NAMALWA (cell line): ENCODE data around the gene FARS2.

Experiments
- DNase-seq: peaks from one replicate; pipeline ENCODE4 v3.0.0-alpha.2; 2015; ENCODE audit warnings: low spot score

The FARS2 gene

GRCh38 chr6:5425797-5426196 is 164.5 kb downstream of the FARS2 start:
- DNase-seq, result no peak

DNA sequence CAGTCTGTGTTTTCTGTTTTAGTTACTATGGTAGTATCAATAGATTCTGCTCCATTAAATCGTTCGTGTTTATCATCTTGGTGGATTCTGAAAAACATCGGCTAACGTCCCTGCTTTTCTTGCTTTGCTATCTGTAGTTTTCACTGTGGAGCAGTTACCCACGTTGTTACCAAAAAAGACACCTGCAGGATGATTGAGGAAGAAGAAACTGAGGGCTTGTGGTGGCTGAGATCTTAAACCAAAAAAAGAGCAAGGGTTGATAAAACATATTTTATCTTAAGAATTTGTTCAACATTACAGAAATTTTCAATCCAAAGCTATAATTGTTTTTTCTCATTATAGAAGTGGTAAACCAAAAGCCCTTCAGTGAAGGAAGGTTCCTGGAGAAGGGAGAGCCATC is 166.3 kb downstream of the FARS2 start:
- DNase-seq, result peak; percentile 35

GRCh38 chr6:5433324-5433723 is 172.0 kb downstream of the FARS2 start:
- no peak for DNase-seq

- DNase-seq, result no peak
These were observed 174.1 kb downstream of the FARS2 start for GRCh38 chr6:5435449-5435848.

DNA sequence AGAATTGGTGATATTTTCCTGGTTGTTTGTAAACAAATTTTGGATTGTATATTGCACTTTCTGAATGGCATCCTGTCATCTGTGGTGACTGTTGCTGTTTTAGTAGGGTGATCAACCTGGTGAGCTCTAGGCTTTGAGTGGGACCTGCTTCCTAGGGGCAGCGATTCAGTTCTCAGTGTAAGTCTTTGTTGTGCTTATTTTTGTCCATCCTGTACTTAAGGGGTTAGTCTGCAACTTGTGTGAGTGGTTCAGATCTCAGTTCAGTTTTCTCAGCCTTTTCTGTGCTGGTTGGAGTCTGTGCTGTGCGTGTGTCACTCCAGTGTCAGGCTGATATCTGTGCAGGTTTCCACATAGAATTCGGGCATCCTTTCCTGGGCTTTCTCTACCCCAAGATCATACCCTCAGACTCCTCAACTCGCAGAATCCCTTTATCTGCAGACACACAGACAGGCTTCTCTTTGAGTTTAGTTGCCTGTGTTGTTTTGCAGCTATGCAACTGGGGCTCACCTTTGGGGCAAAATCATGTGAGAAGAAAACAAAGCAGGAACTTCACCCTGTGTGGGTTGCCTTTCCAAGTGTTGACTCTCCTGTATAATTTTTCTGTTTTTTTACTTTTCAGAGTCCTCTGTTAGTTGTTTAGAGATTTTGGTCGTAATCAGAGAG is 177.7 kb downstream of the FARS2 start:
- DNase-seq, result no peak

- DNase-seq, result no peak
These were observed 178.4 kb downstream of the FARS2 start for GRCh38 chr6:5439749-5440148.

DNA sequence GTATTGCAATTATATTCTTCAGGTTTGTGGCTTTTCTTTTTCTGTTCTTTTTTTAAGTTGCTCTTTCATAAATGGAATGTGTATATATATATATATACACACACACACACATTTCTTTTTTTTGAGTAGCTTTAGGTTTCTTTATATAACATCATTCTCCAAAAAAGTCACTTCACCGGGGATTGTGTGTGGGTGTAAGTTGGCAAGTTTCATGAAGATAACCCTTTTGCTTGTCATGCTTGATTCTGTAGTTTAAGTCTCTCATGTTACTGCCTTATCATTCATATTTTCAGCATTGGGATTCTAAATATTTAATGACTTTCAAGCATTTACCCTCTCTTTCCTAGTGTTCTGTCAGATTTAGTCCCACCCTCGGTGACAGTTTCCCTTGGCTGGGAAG is 181.0 kb downstream of the FARS2 start:
- no peak for DNase-seq

DNA sequence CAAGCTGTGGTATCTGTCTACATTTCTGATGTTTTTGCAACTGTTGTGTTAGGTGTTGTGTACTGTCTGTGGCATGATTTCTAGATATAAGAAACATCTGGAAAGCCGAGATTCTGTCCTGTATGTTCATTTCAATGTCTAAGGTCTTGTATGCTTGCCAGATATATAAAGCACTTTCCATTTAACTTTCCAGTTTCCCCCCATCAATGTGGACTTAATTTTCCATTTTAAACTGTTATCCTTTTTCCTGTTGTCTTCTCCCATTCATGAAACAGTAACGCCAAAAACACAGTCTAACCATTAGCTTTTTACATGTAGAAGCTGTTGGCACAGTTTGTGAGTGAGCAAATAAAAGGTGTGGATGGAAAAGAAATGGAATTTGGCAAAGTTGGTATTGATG is 181.6 kb downstream of the FARS2 start:
- DNase-seq, result no peak

DNA sequence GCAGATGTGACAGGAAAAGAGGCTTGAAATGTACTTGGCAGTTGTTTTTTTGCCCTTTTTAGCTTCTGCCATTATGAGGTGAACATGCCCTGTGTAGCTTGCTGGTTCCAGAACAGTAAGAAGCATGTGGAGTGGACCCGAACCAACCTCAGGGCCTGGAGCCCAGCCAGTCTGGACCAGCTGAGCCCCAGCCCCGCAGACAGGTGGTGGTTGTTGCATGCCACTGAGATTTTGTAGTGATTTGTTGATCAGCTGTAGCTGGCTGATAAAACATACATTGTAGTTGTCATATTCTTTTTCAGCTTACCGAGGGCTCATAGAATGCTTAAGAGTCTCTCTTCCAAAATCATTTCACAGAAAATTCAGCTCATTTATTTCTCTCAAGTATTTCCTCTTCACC is 182.2 kb downstream of the FARS2 start:
- no peak for DNase-seq

- no peak for DNase-seq
These were observed 185.2 kb downstream of the FARS2 start for GRCh38 chr6:5446362-5447075.

GRCh38 chr6:5447921-5448320 is 186.6 kb downstream of the FARS2 start:
- DNase-seq, result no peak

DNA sequence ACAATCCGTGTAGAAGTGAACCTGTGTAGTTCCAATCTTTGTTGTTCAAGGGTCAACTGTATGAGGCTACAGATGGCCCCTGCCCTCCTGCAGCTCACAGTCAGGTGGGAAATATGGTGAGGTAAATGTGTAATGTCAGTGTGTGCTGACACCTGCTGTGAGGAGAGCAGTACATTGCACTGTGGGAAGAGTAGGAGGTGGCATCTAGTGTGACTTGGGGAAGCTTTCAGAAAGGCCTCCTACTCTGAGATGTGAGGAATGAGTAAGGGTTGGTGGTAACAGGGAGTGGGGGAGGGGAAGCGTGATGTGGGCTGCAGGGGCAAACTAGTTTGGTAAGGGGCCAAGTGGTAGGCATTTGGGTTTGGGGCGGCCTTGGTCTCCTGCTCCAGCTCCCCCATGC is 188.8 kb downstream of the FARS2 start:
- no peak for DNase-seq

DNA sequence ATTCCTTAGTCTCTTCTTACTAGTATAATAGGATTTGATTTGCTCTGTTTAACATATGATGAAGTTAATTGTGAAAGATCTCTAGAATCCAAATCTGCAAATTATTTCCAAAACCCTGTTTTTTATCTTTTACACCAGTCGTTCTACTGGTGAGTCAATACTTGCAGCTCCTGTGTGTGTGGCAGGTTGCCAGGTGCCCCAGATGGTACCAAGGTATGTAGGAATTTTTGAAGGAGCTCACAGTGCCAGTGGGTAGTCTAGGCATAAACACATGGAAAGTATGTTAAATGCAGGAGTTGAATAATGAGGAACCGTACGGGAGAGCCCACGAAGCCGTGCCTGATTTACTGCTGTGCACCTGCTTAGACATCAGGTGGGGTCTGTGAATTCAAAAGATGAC is 192.2 kb downstream of the FARS2 start:
- DNase-seq, result no peak

GRCh38 chr6:5455142-5455541 is 193.8 kb downstream of the FARS2 start:
- no peak for DNase-seq

DNA sequence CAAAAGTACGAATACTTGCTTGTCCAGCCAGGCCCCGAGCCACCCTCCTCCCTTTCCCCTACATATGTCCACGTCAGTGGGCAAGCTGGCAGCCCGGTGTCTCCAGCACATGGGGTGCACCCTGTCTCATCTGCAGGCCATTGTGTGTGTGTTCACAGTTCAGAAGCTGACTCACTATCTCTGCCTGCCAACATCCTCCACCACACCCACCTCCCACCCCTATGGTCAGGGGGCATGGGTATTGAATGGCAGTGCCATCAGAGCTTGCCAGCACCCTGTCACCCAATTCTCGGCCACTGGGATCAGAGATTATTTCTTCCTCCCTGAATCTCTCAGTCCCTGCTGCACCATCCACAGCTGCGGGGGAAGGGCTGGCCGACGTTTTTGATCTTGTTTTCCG is 195.7 kb downstream of the FARS2 start:
- no peak for DNase-seq

DNA sequence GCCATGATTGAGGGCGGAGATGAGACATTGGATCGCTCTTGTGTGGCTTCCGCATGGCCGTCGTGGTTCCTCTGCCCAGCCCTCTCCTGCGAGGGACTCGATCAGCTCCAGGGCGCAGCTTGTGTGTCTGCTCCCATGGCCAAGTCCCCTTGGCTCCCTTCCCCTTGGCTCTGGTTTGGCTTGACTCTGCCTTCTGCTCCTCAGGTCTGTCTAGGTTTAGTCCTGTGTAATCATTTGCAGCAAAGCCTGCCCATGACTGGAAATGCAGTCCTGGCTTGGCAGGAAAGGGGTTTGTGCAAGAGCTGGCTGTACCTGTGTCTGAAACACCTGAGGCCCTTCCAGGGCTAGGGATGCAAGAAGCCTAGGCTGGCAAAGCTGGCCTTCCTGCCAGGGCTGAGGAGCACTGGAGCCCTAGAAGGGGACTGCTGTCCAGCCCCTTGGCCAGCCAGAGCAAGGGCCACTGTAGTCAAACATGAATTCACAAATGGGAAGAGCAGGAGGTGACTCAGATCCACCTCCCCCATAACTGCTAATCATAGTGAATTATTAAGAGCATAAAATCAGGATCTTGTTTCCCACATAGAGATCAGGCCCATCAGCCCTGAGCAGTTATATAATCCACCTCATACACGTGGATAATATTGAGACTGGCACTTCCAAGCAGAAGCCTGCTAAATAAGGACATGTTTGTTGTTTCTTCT is 196.8 kb downstream of the FARS2 start:
- DNase-seq, result no peak

GRCh38 chr6:5459346-5459745 is 198.0 kb downstream of the FARS2 start:
- DNase-seq, result no peak

- DNase-seq, result peak; percentile 38
These were observed 200.1 kb downstream of the FARS2 start for GRCh38 chr6:5461365-5461764.

DNA sequence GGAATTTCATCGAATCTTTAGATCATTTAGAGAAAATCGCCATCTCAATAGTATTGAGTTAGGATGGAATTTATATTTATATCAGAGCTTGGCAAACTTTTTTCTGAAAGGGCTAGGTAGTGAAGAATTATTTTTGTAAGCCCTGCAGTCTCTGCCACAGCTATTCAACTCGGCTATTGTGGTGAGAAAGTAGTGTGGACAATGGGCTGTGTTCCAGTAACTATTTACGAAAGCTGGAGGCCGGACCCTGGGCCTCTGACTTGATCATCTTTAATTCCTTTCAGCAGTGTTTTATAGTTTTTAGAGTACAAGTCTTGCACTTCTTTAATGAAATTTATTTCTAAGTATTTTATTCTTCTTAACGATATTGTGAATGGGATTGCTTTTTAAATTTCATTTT is 201.5 kb downstream of the FARS2 start:
- DNase-seq, result no peak

- no peak for DNase-seq
These were observed 202.4 kb downstream of the FARS2 start for GRCh38 chr6:5463690-5464089.

- no peak for DNase-seq
These were observed 203.0 kb downstream of the FARS2 start for GRCh38 chr6:5464099-5464885.

- DNase-seq, result no peak
These were observed 205.2 kb downstream of the FARS2 start for GRCh38 chr6:5466281-5467136.
